HG02870 (cell line): ENCODE measurements around the gene GRB14.
"Not testable (repeated sequence)": the region's sequence is repeated elsewhere in the genome, so short reads cannot be mapped to it uniquely, and the experiment has no call there.

Source experiments
- ATAC-seq: cut with Tn5 transposase; IDR thresholded peaks from one replicate; pipeline ENCODE4 v1.9.1; 2021; ENCODE audit warnings: mild to moderate bottlenecking, moderate library complexity; ENCODE audit not compliant: unreplicated experiment

Gene GRB14

DNA sequence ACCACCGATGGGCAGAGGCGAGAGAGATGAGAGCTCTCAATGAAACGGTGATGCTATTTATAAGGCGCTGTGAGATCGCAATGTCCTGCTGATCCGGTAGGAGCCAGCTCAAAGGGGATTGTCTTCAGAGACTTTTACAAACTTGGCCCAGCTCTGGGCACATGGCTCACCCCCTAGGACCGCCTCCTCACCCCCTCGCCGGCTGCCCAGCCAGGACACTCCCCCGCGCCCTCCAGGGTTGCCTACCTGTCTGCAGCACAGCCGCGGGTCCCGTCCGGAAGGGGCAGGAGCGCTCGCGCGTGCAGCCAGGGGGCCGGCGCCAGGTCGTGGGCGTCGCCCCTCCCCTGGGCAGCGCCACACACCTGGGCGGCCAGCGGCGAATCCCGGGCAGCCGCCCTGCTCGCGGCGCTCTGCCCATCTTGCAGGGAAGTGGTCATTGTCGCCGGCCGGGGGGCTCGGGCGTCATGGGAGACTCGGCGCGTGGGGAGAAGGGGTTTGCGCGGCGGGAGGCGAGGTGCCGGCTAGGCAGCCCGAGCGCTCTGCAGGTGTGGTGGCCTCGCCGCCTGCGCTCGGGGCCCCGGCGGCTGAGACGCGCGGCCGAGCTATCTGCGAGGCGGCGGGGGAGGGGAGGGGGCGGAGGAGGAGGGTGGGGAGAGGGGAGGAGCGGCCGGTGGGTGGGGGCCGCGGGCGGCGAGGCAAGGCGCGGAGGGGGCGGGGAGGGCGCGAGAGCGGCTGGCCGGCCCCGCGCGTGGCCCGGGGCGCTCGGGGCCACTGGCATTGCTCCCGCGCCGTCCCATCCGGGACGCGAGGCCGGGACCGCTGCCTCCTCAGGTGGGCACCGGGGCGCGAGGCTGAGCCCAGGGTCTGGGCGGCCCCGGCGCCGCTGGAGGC, at the start of gene GRB14:
TSS of gene GRB14 (minus strand) at position 610 of the 891 bp plus-strand sequence. CDS start at position 437, 173 bp downstream.
- no peak for ATAC-seq

DNA sequence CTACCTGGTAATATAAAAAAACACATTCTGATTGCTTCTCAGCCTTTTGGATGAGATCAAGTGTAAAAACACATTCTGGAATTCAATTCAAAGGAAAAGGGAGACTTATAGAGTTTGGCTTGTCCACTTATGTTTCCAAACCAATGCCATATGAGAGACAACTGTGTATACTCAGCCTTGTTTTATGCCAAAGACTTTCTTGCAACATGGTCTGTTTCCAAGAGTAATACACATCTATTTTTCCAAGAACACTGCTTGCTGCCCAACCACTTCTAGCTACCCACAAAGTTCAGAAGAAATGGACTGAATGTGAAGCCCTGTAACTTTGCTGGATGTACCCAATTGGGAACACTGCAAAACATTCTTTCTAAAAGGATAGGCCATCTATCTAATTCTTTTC, 48.0 kb upstream of the GRB14 start:
- ATAC-seq, result no peak

DNA sequence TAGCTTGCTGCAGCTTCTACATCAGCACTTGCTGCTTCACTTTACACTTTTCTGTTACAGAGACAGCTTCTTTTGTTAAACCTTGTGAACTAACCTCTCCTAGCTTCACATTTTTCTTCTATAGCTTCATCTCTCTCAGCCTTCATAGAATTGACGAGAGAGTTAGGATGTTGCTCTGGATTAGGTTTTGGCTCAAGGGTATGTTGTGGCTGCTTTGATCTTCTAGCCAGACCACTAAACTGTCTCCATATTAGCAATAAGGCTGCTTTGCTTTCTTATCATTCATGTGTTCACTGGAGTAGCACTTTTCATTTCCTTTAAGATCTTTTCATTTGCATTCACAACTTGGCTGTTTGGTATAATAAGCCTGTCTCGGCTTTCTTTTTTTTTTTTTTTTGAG, 46.3 kb upstream of the GRB14 start:
- ATAC-seq, result no peak

DNA sequence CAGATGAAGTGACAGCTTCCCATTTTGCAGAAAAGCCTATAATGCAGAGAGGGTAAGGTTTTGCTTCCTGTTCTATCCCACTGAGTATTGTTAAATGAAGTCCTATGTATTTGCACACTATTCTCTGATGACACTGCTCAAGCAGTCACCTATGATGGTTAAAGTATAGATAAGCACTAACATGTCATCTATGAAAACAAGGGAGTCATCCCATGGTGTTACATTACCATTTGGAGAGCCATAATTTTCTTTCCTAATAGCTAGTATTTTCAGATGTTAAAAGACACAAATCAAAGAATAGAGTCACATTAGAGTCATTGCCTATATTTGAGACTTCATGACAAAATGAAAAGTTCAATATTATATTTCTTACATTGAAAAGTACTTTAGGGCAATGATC, 42.8 kb upstream of the GRB14 start:
- no peak for ATAC-seq

DNA sequence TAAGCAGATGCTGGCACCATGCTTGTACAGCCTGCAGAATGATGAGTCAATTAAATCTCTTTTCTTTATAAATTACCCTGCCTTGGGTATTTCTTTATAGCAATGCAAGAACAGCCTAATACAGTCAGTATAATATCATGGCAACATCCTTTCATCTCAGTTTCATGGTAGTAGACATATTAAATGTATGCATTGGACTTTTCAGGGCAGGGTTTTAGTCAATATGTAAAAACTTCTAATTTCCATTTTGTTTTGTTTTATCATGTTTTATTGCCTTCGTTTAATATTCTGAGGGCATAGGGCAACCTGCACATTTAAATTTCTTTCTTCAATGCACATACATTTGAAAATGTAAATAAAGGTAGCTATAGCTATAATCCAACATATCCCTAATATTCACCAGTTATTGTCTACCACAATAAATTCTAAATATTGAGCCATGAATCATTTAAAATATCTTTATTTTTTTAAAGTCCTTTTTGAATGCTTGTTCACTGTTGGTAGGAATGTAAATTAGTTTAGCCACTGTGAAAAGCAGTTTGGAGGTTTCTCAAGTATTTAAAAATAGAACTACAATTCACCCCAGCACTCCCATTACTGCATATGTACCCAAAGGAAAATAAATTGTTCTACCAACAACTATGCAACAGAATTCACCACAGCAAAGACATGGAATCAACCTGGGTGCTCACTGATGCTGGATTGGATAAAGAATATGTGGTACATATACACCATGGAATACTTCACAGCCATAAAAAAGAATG, 41.8 kb upstream of the GRB14 start:
- no peak for ATAC-seq

DNA sequence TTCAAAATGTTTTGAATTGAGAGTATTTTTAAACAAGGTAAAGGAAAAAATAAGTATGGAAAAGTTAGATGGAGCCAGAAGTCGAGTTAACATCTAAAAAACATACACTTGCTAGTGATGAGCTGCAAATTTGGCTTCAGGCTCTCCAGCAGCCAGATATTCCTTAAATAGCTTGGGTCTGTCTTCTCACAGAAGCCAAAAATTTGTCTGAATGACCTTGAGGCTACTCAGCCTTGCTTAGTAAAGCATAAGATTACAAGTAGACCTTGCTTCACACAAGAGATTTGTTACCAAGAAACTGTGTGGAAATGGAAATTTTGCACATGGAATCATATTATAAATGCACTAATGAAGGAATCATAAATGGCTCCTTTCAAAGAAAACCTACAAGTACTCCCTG, 40.8 kb upstream of the GRB14 start:
- ATAC-seq, result no peak

DNA sequence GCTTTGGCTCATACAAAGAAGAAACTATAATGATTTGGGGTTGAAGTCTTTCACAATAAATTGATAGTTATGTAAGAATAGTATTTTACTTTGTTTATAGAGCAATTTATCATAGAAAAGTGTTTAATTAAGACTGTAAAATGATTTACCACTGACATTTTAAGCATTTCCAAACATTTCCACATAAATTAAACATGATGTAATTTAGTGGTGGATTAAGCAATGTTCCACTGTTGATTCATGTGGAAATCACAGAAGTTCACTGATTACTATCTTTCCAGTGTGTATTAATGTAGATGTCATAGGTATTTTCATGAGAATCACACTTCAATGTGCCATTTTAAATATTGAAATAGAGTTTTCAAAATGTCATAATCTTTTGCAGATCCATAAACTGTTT, 40.1 kb upstream of the GRB14 start:
- no peak for ATAC-seq

DNA sequence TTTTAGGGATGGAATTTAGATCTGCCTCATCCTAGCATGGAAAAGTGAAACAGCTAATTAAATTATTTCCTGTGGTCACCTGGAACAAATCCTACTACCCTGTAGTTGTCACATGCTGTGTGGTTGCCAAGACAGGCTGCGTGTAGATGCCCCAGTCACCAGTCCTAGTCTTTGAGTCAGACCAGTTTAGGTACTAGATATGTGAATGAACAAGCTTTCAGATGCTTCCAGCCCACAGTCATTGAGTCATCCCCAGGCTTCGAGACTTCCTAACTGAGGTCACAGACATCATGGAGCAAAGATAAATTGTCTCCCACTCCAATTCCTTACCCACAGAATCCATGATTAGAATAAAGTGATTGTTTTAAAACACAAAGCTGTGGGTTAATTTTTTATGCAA, 35.8 kb upstream of the GRB14 start:
- no peak for ATAC-seq

DNA sequence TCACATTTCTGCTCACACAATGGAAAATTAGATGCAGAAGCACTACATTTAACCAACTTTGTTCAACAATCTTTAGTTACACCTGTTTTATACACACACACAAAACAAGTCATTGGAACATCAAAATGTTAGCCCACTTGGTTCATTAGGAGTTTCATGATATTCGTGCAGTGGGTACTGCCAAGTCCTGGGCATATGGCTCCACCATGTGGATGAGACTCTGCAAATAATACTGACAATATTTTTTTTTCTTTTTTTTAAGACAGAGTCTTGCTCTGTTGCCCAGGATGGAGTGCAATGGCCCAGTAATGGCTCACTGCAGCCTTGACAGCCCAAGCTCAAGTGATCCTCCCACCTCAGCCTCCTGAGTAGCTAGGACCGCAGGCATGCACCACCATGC, 34.5 kb upstream of the GRB14 start:
- no peak for ATAC-seq

DNA sequence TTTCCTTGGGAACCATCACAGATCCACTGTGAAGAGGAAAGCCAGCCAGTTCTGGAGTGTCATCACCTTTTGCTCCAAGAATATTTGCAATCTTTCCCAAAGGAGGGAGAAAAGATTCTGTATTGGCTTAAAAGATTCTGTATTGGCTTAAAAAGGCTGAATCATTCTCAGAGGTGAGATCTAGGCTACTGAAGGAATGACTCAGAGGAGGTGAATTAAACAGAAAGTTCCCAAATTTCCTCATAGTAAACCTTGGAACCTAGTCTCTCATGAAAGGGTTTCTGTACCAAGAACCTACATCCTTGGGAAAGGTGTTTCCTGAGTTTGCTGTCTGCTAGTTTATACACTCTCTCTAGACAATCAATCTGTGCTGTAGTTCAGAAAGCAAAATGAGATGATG, 34.1 kb upstream of the GRB14 start:
- no peak for ATAC-seq

DNA sequence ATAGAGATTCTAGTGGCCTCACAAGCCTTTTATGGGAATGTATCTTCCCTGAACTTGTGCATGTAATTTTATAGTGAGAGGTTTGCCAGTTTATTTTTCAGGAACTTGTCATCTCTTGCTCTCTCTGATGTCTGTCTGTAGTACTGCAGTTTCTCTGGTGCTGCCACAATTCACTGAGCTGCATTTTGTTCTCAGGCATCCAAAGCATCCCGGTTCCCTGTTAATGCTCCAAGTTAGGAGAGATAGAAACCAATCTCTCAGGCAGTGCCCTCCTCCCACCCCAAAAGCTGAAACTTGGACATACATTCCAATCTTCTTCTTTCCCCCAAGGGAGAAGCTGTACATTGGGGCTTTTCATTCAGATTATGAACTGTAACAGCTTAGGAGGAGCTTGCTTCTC, 30.1 kb upstream of the GRB14 start:
- ATAC-seq, result no peak

DNA sequence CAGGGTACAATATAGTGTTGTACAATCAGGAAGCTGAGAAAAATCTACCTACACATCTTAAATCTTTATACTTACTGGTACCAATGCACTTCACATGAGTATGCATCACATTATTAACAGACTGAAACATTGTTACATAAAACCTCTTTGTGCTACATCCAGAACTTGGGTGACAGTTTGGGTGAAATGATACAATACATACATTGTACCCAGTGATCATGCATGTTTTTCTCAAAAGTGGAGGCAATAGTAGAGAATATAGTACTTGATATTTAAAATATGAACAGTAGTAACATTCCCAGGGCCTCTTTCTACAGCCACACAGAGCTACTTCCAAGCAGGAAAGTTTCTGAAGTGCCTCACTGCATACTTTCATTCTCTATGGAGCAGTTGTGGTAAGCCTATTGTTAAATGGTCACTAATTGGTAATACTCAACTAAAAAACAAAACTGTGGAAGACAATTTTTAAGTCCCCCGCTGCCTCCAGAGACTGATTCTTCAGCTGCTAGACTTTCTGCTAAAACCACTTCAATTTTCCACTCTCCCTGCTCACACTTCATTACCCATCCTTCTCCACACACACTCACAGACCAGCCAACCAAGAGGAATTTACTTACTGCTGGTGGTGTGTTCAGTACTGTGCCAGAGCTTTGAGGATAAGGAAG, 22.9 kb upstream of the GRB14 start:
- ATAC-seq, result no peak

DNA sequence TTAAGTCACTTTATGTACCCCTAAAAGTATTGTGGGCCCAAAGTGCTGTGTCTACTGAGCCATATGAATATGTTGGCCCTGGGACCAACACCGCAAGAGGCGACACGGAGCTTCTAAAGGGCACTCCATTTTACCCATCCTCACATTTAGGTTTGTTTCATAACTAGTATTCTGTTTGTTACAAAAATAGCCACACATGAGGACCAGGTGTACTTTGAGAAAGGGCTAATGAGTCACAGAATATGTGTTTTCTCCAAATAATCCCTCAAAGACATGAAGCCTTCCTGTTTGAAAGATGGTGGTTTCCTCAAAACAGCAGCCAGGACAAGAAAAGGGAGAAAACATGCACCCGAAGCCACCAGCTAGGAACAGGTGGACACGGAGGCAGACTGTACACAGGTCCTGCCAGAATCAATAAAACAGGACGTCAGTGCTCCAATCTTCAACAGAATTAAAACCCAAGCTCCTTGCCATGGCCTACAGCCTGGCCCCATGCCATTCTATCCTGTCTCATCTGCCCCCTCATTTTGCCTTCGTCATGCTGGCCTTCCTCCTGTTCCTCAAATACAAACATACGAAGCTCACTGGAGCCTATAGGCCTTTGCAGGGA, 21.8 kb upstream of the GRB14 start:
- ATAC-seq, result no peak

DNA sequence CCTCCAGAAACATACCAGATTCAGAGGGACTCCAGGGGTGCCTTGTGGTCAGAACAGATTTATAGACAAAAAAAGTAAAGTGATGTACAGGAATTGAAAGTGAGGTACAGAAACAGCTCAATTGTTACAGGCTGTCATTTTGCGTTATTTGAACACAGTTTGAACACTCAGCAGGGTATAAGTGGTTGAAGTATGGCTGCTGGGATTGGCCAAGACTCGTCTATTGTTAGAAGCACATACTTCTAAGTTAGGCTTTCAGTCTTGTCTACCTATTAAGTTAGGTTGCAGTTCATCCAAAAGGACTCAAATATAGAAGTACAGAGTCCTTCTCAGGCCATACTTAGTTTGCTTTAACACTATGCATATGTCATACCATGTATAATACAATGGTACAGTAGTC, 21.0 kb upstream of the GRB14 start:
- no peak for ATAC-seq

DNA sequence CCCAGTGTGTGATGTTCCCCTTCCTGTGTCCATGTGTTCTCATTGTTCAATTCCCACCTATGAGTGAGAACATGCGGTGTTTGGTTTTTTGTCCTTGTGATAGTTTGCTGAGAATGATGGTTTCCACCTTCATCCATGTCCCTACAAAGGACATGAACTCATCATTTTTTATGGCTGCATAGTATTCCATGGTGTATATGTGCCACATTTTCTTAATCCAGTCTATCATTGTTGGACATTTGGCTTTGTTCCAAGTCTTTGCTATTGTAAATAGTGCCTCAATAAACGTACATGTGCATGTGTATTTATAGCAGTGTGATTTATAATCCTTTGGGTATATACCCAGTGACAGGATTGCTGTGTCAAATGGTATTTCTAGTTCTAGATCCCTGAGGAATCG, 7.0 kb upstream of the GRB14 start:
- not testable (repeated sequence) for ATAC-seq

DNA sequence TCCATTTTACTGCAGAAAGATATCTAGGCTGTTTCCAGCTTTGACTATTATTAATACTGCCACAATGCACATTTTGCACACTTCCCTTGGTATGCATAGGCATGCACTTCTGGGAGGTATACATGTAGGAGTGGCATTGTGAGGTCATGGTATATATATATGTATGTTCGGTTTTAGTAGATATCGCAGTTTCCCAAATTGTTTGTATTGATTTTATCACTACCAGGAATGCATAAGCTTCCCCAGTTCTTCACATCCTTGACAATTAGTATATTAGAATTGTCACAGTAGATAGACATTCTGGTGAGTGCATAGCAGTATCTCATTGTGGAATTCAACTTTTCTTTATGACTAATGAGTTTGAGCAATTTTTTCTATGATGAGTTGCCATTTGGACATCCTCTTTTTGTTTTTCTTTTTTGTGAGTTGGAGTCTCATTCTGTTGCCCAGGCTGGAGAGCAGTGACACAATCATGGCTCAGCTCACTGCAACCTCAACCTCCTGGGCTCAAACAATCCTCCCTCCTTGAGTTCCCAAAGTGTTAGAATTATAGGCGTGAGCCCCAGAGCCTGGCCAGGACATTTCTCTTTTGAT, 4.2 kb upstream of the GRB14 start:
- no peak for ATAC-seq

DNA sequence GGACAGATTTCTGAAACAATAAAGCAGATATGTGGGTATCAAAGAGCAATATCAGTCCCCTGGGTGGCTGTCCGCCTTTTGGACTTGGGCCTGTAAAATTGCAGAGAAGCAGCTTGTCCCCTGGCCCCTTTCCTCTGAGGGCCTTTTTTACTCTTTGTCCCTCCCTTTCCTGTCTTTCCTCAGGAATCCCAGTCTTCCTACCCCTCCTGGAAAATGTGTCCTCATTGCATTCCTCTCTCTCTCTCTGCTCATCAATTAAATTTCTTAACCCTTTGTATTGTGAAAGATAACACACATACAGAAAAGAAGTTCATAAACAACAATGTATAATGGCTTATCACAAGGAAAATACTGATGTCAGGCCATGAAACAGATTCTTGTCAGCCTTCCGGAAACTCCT, 3.0 kb upstream of the GRB14 start:
- no peak for ATAC-seq

DNA sequence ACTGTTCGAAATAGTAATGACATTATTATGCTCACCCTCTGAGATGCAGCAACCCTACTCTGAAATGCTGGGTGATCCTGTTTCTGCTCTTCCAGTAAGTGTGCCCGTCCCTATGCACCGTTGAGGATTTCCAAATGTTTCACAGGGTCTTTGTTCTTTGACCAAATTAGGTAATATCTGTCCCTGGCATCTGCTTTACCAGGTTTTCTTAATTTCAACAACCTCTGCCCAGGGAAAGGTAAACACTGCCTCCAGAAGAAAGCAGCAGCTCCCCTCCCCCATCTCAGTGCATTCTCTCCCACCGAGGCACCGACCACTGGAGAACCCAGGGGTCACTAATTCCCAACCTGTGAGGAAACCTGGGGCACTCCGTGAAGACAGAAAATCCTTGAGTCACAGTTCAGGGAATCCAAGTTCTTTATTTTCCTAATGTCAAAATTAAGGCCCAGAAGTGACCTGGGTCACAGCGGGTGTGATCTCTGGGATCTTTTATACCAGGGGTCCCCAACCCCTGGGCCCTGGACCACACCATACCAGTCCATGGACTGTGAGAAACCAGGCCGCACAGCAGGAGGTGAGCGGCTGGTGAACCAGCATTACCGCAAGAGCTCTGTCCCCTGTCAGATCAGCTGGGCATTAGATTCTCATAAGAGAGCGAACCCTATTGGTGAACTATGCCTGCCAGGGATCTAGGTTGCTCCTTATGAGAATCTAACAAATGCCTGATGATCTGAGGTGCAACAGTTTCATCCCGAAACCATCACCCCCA, 1.2 kb upstream of the GRB14 start:
- no peak for ATAC-seq

DNA sequence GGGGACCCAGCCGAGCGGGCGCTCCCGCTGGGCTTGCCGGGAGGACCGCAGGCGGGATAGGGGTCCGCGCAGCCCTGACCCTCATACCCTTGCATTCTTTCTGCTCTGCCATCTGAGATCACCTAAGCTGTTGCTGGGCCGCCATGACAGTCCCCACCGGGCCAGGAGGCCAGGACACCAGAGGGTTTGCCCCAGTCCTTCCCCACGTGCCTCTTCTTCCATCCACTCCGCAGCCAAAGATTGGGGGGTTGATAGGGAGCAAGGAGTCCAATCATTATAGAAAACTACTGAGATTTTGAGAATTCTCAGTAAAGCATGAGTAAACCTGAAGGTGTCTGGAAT, 453 bp upstream of the GRB14 start:
- no peak for ATAC-seq

DNA sequence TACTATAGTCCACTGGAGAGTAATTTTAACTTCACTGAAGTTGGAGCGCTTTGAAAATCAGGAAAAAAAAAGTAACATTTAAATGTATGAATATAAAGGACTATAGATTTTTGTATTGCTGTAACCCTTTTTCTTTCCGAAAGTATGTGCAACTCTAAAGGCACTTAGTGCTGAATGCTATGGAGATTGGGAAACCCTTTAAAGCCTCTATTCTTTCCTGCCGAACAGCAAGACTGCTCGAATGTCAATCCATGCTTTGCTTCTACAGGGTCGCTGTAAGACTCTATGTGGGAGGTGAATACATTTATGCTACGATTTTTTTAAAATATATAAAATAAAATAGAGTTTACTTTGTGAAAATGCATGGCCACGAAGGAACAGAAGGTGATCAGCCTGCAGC, 825 bp downstream of the GRB14 start:
- ATAC-seq, result no peak
